Tibial nerve (tissue), 3 donors: ENCODE data around the gene BNC2.

Experiments used
- CTCF ChIP-seq, 5 experiments: fragments of 200-600 bp in 3 of 5; fragments of 450-650 bp in 2 of 5; sonication (generic) in 3 of 5; IDR thresholded peaks; one replicate each; pipeline ENCODE4 v1.5.1; 2016 to 2019; ENCODE audit warnings: antibody characterized with exemption in 5 of 5, mild to moderate bottlenecking in 3 of 5, moderate library complexity in 2 of 5
- POLR2A ChIP-seq, 2 donors: fragments of 450-650 bp; IDR thresholded peaks; one replicate each; pipeline ENCODE4 v1.6.1; 2017; ENCODE audit warnings: antibody characterized with exemption in 2 of 2, mild to moderate bottlenecking in 2 of 2, moderate library complexity in 2 of 2

GRCh38 chr9:16728137-16728508 is 142.3 kb downstream of the BNC2 start:
- TF ChIP-seq POLR2A (IDR thresholded peaks at IDR 0.05), result no peak
- TF ChIP-seq CTCF (IDR thresholded peaks at IDR 0.05), result no peak
